GM21423 (cell line): Measurements from ENCODE around the gene CD63.

Experiments used
- ATAC-seq: cut with Tn5 transposase; IDR thresholded peaks from one replicate; pipeline ENCODE4 v1.9.1; 2021; ENCODE audit warnings: mild to moderate bottlenecking, moderate library complexity; ENCODE audit not compliant: unreplicated experiment

Gene CD63

GRCh38 chr12:55692631-55693322, 36.0 kb downstream of the CD63 start:
- ATAC-seq = no peak

DNA sequence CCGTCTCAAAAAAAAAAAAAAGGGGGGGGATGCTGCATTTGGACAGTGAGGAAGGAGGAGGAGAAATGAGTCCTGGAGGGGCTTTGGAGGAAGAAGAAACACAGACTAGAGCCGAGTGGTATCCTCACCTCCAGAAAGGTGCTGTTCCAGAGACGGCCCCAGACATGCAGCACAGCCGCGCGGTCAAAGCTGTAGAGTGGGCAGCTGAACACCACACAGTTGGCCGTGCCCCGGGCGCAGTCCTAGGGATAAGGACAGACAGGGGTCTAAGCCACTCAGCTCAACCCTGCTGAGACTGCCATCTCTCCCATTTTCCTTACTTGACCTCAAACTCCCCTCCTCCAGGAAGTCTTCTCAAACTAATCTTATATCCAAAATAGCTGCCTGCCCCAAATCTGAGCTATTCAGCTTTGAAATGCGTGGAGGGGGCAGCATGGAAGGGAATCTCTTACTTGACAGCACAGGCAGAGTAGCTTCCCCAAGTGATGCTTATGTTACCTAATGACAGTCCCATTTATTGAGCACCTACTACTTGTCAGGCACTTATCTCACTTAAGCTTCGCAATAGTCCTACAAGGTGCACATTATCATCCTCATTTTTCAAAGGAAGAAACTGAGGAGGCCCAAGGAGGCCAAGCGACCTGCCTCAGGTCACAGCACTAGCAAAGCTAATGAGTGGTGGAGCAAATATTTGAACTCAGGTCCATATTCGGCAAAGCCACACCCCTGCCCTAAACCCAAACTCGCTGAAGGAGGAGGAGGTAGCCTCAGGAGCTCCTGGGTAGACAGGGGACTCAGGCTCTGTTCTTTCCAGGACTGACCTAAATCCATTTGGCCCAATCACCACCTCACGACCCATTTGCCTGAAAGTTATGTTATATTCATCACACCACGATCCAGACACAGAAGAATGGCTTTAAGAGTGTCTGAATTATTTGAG, 39.8 kb downstream of the CD63 start:
- ATAC-seq = no peak

DNA sequence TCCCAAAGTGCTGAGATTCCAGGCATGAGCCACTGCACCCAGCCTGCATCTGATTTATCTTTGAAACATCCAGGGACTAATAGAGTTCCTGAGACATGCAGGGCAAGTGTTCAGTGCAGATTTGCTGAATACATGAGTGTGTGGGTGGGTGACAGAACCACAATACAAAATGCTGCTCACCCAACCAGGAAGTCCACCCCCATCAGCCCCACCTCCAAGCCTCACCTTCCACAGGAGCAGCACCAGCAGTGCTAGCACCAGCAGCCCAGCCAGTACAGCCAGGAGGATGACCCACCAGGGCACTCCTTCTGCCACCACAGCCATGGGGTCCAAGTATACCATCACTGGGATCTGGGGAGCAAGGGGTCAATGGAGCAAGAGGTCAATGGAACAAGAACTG, 41.1 kb downstream of the CD63 start:
- no peak for ATAC-seq

- ATAC-seq = no peak
Observed at GRCh38 chr12:55686366-55687010, 42.3 kb downstream of the CD63 start.

GRCh38 chr12:55685671-55686070, 43.1 kb downstream of the CD63 start:
- no peak for ATAC-seq

DNA sequence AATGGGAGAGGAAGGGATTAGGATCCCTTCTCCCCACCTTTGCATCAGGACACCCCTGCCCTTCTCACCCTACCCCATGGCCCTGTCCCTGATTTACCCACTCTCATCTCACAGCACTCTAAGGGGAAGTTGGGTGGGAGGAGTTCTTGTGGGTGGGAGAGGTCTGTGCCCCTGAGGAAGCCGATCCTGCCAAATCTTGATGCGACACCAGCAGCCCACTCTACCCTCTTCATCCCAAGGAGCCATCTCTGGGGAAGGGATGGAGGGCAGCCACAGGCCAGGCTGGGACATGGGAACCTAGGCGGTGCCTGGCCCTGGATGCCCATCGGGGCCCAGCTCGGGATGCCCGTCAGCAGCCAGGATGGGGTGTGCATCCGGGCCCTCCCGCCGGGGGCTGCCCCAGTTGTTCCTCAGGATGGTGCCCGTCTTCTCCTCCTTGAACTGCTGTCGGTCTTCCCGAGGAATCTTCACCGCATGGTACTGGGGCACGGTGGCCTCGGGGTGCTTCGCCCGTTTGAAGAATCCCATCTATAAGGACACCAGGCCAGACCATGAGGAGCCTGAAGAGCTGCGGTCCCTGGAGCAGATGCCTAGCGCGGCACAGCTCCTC, 43.9 kb downstream of the CD63 start:
- no peak for ATAC-seq

GRCh38 chr12:55683676-55684075, 45.1 kb downstream of the CD63 start:
- ATAC-seq = no peak

GRCh38 chr12:55682087-55682796, 46.6 kb downstream of the CD63 start:
- ATAC-seq = no peak

DNA sequence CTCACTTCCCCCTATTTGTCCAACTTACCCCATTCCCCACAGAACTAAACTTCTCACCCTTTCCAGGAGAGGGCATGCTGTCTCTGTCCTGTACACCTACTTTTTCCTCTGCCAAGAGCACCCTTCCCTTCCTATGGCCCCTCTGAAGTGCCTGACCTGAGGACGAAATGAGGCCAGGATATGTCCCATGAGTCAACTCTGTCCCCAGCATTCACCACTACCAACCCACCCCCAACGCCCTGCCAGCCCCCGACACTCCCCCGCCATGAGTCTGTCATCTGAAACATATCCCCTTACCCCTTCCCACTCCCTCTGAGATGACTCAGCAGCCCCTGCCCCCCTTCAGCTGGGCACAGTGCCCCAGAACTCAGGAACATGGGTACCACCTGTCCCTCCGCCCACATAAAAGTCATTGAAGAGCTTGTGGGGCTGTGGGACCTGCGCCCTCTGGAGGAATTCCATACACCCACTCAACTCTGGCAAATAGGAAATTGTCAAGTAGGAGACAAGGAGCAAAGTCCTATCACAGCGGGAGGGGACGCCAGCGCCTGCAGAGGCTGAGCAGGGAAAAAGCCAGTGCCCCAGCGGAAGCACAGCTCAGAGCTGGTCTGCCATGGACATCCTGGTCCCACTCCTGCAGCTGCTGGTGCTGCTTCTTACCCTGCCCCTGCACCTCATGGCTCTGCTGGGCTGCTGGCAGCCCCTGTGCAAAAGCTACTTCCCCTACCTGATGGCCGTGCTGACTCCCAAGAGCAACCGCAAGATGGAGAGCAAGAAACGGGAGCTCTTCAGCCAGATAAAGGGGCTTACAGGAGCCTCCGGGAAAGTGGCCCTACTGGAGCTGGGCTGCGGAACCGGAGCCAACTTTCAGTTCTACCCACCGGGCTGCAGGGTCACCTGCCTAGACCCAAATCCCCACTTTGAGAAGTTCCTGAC, 47.4 kb downstream of the CD63 start:
- no peak for ATAC-seq

- no peak for ATAC-seq
Observed at GRCh38 chr12:55679691-55680090, 49.1 kb downstream of the CD63 start.

- ATAC-seq = no peak
Observed at GRCh38 chr12:55676707-55677106, 52.1 kb downstream of the CD63 start.

DNA sequence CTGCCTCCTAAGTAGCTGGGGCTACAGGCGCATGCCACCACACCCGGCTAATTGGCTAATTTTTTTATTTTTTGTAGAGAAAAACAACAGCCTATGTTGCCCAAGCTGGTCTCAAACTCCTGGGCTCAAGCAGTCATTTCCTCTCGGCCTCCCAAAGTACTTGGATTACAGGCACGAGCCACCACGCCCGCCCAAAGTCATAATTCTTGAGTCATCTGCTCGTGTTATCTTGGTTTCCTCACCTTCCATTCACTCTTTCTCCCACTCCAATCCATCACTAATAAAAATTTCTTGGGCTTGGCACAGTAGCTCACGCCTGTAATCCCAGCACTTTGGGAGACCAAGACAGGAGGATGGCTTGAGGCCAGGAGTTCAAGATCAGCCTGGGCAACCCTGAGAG, 53.1 kb downstream of the CD63 start:
- no peak for ATAC-seq
